GM19438 (cell line): ENCODE data around the gene POLR3G.

Experiments
- ATAC-seq: cut with Tn5 transposase; IDR thresholded peaks from one replicate; pipeline ENCODE4 v1.9.1; 2021; ENCODE audit warnings: low read depth; ENCODE audit not compliant: unreplicated experiment

The POLR3G gene

GRCh38 chr5:90549223-90549622 is 74.6 kb downstream of the POLR3G start:
- ATAC-seq, result no peak

GRCh38 chr5:90549729-90550275 is 75.1 kb downstream of the POLR3G start:
- no peak for ATAC-seq

GRCh38 chr5:90550963-90551362 is 76.3 kb downstream of the POLR3G start:
- no peak for ATAC-seq

GRCh38 chr5:90551376-90551775 is 76.7 kb downstream of the POLR3G start:
- no peak for ATAC-seq

GRCh38 chr5:90553711-90554110 is 79.0 kb downstream of the POLR3G start:
- ATAC-seq, result no peak

- no peak for ATAC-seq
These were observed 79.8 kb downstream of the POLR3G start for GRCh38 chr5:90554358-90555006.

GRCh38 chr5:90555666-90556065 is 81.0 kb downstream of the POLR3G start:
- ATAC-seq, result no peak

GRCh38 chr5:90557391-90557790 is 82.7 kb downstream of the POLR3G start:
- no peak for ATAC-seq

- no peak for ATAC-seq
These were observed 83.2 kb downstream of the POLR3G start for GRCh38 chr5:90557871-90558270.

- ATAC-seq, result no peak
These were observed 83.9 kb downstream of the POLR3G start, which contains the start of gene ADGRV1 for GRCh38 chr5:90558344-90559192. TSS of gene ADGRV1 (plus strand) at chr5:90558797. CDS start at chr5:90558896, 99 bp downstream.

GRCh38 chr5:90560771-90561170 is 86.1 kb downstream of the POLR3G start:
- no peak for ATAC-seq

- ATAC-seq, result no peak
These were observed 87.1 kb downstream of the POLR3G start for GRCh38 chr5:90561766-90562165.

- ATAC-seq, result no peak
These were observed 87.7 kb downstream of the POLR3G start for GRCh38 chr5:90562341-90562740.

- no peak for ATAC-seq
These were observed 88.4 kb downstream of the POLR3G start for GRCh38 chr5:90563108-90563507.
